Sigmoid colon (tissue), 4 donors: ENCODE results near the gene ZNF766.

ENCODE experiments used
- CTCF ChIP-seq, 4 experiments: fragments of 450-650 bp in 3 of 4; fragments of 200-600 bp in 1 of 4; IDR thresholded peaks; one replicate each; pipeline ENCODE4 v1.5.1; 2016 to 2019; ENCODE audit warnings: antibody characterized with exemption in 4 of 4, mild to moderate bottlenecking in 3 of 4, moderate library complexity in 2 of 4
- EP300 ChIP-seq, 4 donors: sonication (generic); formaldehyde crosslinking; IDR thresholded peaks; one replicate each; pipeline ENCODE4 v1.6.1; 2017; ENCODE audit warnings: antibody characterized with exemption in 4 of 4
- POLR2A ChIP-seq, 2 donors: fragments of 450-650 bp; IDR thresholded peaks; one replicate each; pipeline ENCODE4 v1.6.1; 2016; ENCODE audit warnings: antibody characterized with exemption in 2 of 2, mild to moderate bottlenecking in 2 of 2, moderate library complexity in 2 of 2

GRCh38 chr19:52227196-52227940 is 42.0 kb upstream of the ZNF766 start:
- TF ChIP-seq CTCF (IDR thresholded peaks at IDR 0.05) (no peak), EP300 (IDR thresholded peaks at IDR 0.05) (no peak), POLR2A (IDR thresholded peaks at IDR 0.05) (no peak)
